Effector CD8-positive, alpha-beta T cell (primary cell): ENCODE results near the gene KMT2D.

ENCODE experiments used
- DNase-seq: peaks from one replicate; lab custom pipeline; 2025; lab: John Stamatoyannopoulos, UW
- total RNA-seq, 4 experiments: gene quantifications; one replicate each; lab custom pipeline; 2026; lab: John Stamatoyannopoulos, UW

Gene KMT2D, protein sequence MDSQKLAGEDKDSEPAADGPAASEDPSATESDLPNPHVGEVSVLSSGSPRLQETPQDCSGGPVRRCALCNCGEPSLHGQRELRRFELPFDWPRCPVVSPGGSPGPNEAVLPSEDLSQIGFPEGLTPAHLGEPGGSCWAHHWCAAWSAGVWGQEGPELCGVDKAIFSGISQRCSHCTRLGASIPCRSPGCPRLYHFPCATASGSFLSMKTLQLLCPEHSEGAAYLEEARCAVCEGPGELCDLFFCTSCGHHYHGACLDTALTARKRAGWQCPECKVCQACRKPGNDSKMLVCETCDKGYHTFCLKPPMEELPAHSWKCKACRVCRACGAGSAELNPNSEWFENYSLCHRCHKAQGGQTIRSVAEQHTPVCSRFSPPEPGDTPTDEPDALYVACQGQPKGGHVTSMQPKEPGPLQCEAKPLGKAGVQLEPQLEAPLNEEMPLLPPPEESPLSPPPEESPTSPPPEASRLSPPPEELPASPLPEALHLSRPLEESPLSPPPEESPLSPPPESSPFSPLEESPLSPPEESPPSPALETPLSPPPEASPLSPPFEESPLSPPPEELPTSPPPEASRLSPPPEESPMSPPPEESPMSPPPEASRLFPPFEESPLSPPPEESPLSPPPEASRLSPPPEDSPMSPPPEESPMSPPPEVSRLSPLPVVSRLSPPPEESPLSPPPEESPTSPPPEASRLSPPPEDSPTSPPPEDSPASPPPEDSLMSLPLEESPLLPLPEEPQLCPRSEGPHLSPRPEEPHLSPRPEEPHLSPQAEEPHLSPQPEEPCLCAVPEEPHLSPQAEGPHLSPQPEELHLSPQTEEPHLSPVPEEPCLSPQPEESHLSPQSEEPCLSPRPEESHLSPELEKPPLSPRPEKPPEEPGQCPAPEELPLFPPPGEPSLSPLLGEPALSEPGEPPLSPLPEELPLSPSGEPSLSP (N-terminal part only)
- 173 to 231 (median 193) reads per million in 4 experiments for total RNA-seq

- DNase-seq, result peak; percentile 79
These were observed at the start of gene KMT2D for GRCh38 chr12:49060237-49061156. Gene KMT2D (minus strand): TSS chr12:49060794. CDS start chr12:49055324, 5,470 bp downstream.

DNA sequence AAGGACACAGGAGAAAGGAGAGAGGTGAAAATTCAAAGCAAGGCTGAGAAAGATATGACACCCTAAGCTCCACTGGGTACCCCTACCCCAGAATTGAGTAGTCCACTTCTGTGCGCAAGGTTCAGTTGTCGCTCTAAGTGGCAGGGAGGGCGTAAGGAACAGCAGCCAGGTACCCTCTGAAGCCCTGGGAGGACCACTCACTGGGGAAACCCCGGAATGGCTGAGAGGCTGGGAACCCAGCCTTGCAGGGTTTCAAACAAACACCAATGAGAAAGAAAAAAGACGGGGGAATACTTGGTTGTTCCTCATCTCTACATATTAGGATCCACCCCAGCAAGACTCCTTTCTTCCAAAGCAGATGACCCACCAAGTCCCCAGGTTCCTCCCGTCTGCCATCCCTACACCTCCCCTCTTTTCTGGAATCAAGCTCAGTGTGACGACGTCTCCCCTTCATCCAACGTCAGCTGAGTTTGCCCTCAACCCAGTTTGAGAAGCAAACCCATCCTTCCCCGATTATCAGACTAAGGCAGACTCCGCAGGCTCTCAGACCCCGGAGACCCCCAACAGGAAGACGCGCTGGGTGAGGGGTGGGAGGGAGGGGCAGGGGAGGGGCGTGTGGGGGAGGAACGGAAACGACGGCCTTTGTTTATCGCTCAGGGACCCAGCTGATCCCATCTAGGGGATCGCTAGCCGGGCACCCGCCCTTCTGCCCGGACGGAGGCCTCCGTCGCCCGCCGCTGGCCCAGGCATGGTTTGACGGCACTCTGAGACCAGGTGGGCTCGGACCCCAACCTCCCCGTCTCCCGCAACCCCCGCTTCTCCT lies 49.3 kb upstream of the KMT2D start:
- peak; percentile 16 for DNase-seq

GRCh38 chr12:49108958-49109404 lies 48.4 kb upstream of the KMT2D start:
- no peak for DNase-seq

DNA sequence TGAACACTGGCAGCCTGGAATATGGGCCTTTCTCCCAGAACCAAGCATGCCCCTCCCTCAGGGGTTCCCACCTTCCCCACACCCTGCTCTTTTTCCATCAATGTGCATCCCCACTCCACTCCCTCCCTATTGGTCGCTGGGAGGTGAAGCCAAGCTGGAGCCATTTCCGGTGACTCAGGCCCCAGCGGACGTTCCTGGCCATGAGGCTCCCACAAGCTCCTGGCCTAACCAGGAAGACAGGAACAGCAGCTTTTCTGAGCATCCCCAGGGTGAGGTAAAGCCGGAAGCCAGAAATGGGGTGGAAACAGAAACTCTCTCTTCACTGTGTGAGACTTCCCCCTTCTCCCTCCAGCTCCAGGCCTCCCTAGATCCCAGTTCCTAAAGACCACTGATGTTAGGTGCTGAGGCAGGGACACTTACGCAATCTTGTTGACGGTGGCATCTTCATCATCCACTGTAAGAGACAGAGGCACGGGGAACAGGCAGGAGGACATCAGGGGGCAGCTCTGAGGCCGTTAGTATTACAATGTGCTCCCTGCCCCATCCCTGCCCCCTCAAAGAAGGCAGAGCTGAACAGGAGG lies 45.0 kb upstream of the KMT2D start:
- no peak for DNase-seq

DNA sequence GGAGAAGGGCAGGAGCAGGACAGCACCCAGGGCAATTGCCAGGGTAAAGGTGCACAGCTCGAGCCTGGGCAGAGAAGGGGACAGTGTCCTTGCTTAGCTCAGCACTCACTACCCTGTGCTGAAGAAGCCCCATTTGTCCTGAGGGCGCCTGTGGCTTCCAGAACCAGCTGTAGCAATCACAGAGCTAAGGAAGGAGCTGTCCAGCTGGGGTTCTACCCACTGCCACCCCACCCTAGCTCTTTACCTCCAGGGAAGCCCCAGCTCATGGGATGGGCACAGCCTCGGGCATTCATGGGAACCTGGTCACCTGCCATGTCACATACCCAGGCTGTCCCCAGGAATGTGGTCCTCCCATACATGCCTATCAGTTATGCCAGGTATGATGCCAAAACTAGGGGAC lies 44.2 kb upstream of the KMT2D start:
- DNase-seq, result no peak

- no peak for DNase-seq
These were observed 39.8 kb upstream of the KMT2D start for GRCh38 chr12:49100380-49100779.

DNA sequence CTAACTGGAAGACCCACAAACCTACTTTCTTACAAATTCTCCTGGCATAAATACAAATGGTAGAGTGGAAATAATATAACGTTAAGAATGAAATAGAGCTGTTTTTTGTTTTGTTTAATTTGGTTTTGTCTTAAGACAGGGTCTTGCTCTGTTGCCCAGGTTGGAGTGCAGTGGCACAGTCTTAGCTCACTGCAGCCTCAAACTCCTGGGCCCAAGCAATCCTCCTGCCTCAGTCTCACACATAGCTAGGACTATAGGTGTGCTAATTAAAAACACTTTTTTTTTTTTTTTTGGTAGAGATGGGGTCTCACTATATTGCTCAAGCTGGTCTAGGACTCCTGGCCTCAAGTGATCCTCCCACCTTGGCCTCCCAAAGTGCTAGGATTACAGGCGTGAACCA lies 38.1 kb upstream of the KMT2D start:
- DNase-seq, result no peak

GRCh38 chr12:49098035-49098451 lies 37.4 kb upstream of the KMT2D start:
- DNase-seq, result peak; percentile 32

DNA sequence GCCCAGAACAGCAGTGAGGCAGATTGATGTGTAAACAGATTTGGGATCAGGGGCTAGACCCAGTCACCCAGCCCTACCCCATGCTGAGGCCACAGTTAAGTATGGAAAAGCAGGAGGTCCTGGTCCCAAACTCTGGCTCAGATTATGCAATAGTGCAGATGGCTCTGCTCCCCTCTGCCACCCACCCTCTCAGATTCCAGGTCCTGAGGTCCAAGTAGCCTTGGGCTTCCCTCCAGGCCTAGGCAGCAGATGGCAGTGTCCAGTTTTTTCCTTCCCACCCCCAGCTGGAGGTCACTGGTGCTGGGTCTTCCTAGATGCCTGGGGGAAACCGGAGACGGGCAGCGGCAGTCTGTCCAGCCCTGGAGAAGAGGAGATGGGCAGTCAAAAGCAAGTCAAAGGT lies 36.8 kb upstream of the KMT2D start:
- DNase-seq, result no peak

- no peak for DNase-seq
These were observed 34.4 kb upstream of the KMT2D start for GRCh38 chr12:49094975-49095365.

- DNase-seq, result no peak
These were observed 33.8 kb upstream of the KMT2D start, which contains the start of gene DHH for GRCh38 chr12:49094160-49094974. Gene DHH (minus strand): TSS chr12:49094801. CDS start chr12:49094512, 289 bp downstream.

- DNase-seq, result no peak
These were observed 33.2 kb upstream of the KMT2D start for GRCh38 chr12:49093792-49094159.

DNA sequence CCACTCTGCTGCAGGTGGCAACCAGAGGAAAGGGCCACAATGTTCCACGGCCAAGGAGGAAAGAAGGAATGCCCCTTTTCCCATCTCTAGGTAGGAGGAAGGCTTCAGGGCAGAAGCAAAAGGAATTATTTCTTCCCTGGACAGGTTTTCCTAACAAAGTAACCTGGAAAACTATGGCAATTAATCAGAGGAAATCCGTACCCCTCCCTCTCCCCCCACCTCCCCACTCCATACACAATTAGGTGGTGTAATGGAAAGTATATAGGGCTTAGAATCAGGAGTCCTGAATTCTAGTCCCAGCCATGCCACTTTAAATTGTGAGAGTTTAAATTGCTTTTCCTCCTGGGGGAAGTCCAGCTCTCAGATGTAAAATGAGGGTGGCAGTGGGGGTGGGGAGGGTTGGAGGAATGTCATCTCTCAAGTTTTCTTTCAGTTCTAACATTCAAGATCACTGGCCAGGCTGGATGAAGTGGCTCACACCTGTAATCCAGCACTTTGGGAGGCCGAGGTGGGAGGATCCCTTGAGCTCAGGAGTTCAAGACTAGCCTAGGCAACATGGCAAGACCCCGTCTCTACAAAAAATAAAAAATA lies 32.3 kb upstream of the KMT2D start:
- DNase-seq, result no peak

- peak; percentile 38 for DNase-seq
These were observed 31.7 kb upstream of the KMT2D start for GRCh38 chr12:49092086-49092815.

DNA sequence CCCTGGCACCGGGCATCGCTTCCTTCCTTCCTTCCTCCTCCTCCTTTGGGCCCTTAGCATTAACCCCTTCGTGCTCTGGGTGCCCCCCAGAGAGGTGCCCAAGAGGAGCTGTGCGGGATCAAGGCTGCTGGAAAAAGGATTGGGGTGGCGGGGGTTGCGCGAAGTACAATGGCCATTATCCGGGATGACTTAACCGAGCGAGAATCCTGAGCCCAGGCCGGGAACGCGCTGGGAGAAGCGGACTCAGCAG lies 31.2 kb upstream of the KMT2D start:
- no peak for DNase-seq

DNA sequence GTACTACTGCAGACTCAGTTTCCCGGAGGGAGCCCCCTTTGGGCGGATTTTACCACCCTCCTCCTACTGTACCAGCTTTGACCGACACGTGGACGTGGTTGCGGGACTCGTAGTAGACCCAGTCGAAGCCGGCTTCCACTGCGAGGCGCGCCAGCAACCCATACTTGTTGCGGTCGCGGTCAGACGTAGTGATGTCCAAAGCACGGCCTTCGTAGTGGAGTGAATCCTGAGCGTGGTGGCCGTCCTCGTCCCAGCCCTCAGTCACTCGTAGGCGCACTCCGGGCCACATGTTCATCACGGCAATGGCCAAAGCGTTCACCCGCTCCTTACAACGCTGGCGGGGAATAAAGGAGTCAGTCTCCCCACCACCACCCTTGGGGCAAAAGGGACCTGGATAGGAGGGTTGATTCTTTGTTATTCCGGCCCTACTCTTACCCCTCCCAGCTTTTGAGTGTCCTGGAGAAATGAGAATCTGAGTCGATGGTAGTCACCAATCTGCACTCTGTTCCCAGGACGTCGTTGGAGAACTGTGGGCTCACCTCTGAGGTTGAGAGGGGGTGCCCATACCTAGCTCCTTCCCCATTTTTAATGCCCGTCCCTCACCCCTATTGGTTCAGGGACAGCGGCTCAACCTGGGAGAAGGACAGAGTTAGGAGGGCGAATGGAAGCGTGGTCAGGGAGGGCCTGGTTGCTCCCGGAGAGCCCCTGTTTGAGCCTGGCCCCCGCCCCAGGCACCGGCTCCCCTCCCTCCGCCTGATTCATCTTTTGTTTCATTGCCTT lies 30.7 kb upstream of the KMT2D start:
- DNase-seq, result no peak

- no peak for DNase-seq
These were observed 29.5 kb upstream of the KMT2D start for GRCh38 chr12:49089821-49090773.
